Ovary (tissue), 9 donors: Measurements from ENCODE around the gene RPLP2. TPM values are rescaled to one million over a fixed set of nuclear protein-coding genes. Genes with fewer than 3 reads are reported as not detected.

Source experiments
- DNase-seq, 5 donors: peaks; one replicate each; pipeline ENCODE4 v3.0.0-alpha.2; 2019 to 2020
- H3K27ac ChIP-seq, 2 donors: fragments of 200-600 bp; one replicate each; pipeline versions ENCODE4 v1.5.1 to v1.8.0; 2019 to 2022
- H3K27me3 ChIP-seq: fragments of 200-600 bp; one replicate; pipeline ENCODE4 v1.8.0; 2022
- H3K36me3 ChIP-seq: fragments of 200-600 bp; sonication (generic); one replicate; pipeline ENCODE4 v1.5.1; 2019
- H3K4me1 ChIP-seq: one replicate; pipeline ENCODE4 v1.8.1; 2013; ENCODE audit warnings: mild to moderate bottlenecking, moderate library complexity; ENCODE audit not compliant: insufficient read depth
- H3K4me3 ChIP-seq: fragments of 200-600 bp; sonication (generic); one replicate; pipeline ENCODE4 v1.5.1; 2017
- H3K9me3 ChIP-seq, 2 donors: fragments of 200-600 bp in 1 of 2; sonication (generic) in 1 of 2; one replicate each; pipeline versions ENCODE4 v1.5.1 to v1.8.1; 2013 to 2019; ENCODE audit warnings: mild to moderate bottlenecking in 1 of 2, moderate library complexity in 1 of 2
- CTCF ChIP-seq, 3 donors: fragments of 450-650 bp in 2 of 3; fragments of 200-600 bp in 1 of 3; IDR thresholded peaks; one replicate each; pipeline versions ENCODE4 v1.5.1 to v1.8.0; 2016 to 2022; ENCODE audit warnings: antibody characterized with exemption in 3 of 3, mild to moderate bottlenecking in 1 of 3
- EP300 ChIP-seq: sonication (generic); formaldehyde crosslinking; IDR thresholded peaks from one replicate; pipeline ENCODE4 v1.6.1; 2017; ENCODE audit warnings: antibody characterized with exemption
- POLR2A ChIP-seq: fragments of 450-650 bp; IDR thresholded peaks from one replicate; pipeline ENCODE4 v1.6.1; 2017; ENCODE audit warnings: antibody characterized with exemption, mild to moderate bottlenecking, moderate library complexity
- WGBS, 3 donors: extraction: QIAGEN DNeasy Blood & Tissue Kit in 1 of 3; methylation state at CpG; one replicate each; pipeline versions ENCODE4 v1.1.5 to v1.1.7; 2013 to 2017; 5-methylcytosine and 5-hydroxymethylcytosine counted together
- intact Hi-C, 4 donors: fragments of 100-400 bp; cut with DNase I; formaldehyde crosslinking; loops; one replicate each; pipeline versions ENCODE4 v1.11.0 to v1.15.1; 2022 to 2023
- polyA plus RNA-seq, 2 donors: library from polyadenylated mRNA; stranded (reverse); fragments of 200-250 nt in 1 of 2; fragments of 350-450 nt in 1 of 2; fragmentation: Illumina TruSeq in 1 of 2; extraction: RNeasy Lipid Tissue Mini Kit (QIAGEN cat#74804) in 1 of 2; gene quantifications; one replicate each; pipeline ENCODE4 v1.2.3, GENCODE V29; 2013 to 2014
- total RNA-seq, 7 donors: library from RNA; depleted of rRNA in 2 of 7; stranded (reverse); fragments of >200 nt in 2 of 7; fragmentation: NEBNext Ultra II Directional in 3 of 7; extraction: Animal tissue kit (Norgen Biotek cat#: 25700) in 3 of 7; gene quantifications; one replicate each; pipeline versions ENCODE4 v1.1.0 to v1.2.4, GENCODE V29; 2016 to 2023
- donor health status: DM: no; HTN: no; CAD: no; lungs with moderate emphysema.
- donor health status: DM: no; HTN: no; CAD: no.
- donor health status: Bipolar disorder and iron deficiency.
- donor health status: DM: yes; HTN: yes; CAD: no.
- donor health status: DM: no; HTN: no; CAD: no.
- donor health status: DM: yes; HTN: yes; CAD: no.

Gene RPLP2
- total and polyA plus RNA-seq, 9 donors: 237 to 4,238 (median 2,804) TPM

- Histone ChIP-seq H3K27ac (no peak overlapping the region), H3K36me3 (no peaks in the 10 kb centered on the region), H3K4me1 (peaks cover 22% of the 10 kb centered on the region), H3K4me3 (no peak overlapping the region), H3K27me3 (no peaks in the 10 kb centered on the region), H3K9me3 (no peaks in the 10 kb centered on the region)
- WGBS, 3 donors: 83 to 89% (median 87%) methylated on average over 7 of the region's 7 CpGs
- no peak for DNase-seq
- TF ChIP-seq CTCF (IDR thresholded peaks at IDR 0.05) (no peak), POLR2A (no peak), EP300 (no peak)
- intact Hi-C loops: loop anchor here in 2 of 4 donors (5.0 to 10.0 kb wide), 3 partner anchors 149 to 199 kb away; no protein-coding TSS in a partner anchor
Measured at GRCh38 chr11:855330-855674, 45.5 kb downstream of the RPLP2 start.

GRCh38 chr11:855796-856195, 46.0 kb downstream of the RPLP2 start:
- H3K9me3 ChIP-seq: no peaks in the 10 kb centered on the region
- H3K27ac ChIP-seq: no peak overlapping the region
- H3K4me3 ChIP-seq: no peak overlapping the region
- no peaks in the 10 kb centered on the region for H3K36me3 ChIP-seq
- H3K4me1 ChIP-seq: peaks cover 17% of the 10 kb centered on the region
- no peaks in the 10 kb centered on the region for H3K27me3 ChIP-seq
- intact Hi-C loops: loop anchor here in 2 of 4 donors (5.0 to 10.0 kb wide), 3 partner anchors 149 to 199 kb away; no protein-coding TSS in a partner anchor
- TF ChIP-seq EP300 (no peak), POLR2A (no peak), CTCF (IDR thresholded peaks at IDR 0.05) (no peak)
- DNase-seq: no peak
- 62 to 85% (median 71%) methylated on average over 4 to 12 of the region's 12 CpGs for WGBS, 3 donors

GRCh38 chr11:856397-856796, 46.6 kb downstream of the RPLP2 start:
- DNase-seq: no peak
- TF ChIP-seq POLR2A: no peak
- TF ChIP-seq EP300: no peak
- intact Hi-C loops: loop anchor here in 2 of 4 donors (5.0 to 10.0 kb wide), 3 partner anchors 148 to 198 kb away; no protein-coding TSS in a partner anchor
- no peak overlapping the region for H3K4me3 ChIP-seq
- no peak overlapping the region for H3K27ac ChIP-seq
- no peaks in the 10 kb centered on the region for H3K9me3 ChIP-seq
- no peaks in the 10 kb centered on the region for H3K27me3 ChIP-seq
- peaks cover 12% of the 10 kb centered on the region for H3K4me1 ChIP-seq
- WGBS, 3 donors: 76 to 78% (median 76%) methylated on average over 6 to 8 of the region's 8 CpGs
- H3K36me3 ChIP-seq: no peaks in the 10 kb centered on the region

- no peak for DNase-seq
- peaks cover 12% of the 10 kb centered on the region for H3K4me1 ChIP-seq
- WGBS, 3 donors: 69 to 77% (median 72%) methylated on average over 27 of the region's 27 CpGs
- no peaks in the 10 kb centered on the region for H3K9me3 ChIP-seq
- no peaks in the 10 kb centered on the region for H3K27me3 ChIP-seq
- H3K4me3 ChIP-seq: no peak overlapping the region
- H3K36me3 ChIP-seq: no peaks in the 10 kb centered on the region
- intact Hi-C loops: loop anchor here in 2 of 4 donors (5.0 to 10.0 kb wide), 3 partner anchors 147 to 197 kb away; no protein-coding TSS in a partner anchor
- no peak overlapping the region for H3K27ac ChIP-seq
- no peak for TF ChIP-seq EP300
- no peak for TF ChIP-seq POLR2A
- TF ChIP-seq CTCF (IDR thresholded peaks at IDR 0.05): no peak
Measured at GRCh38 chr11:858053-858761, 48.4 kb downstream of the RPLP2 start.

- intact Hi-C loops: loop anchor here in 2 of 4 donors (5.0 to 10.0 kb wide), 3 partner anchors 146 to 196 kb away; no protein-coding TSS in a partner anchor
- peaks cover 12% of the 10 kb centered on the region for H3K4me1 ChIP-seq
- TF ChIP-seq CTCF (IDR thresholded peaks at IDR 0.05) (no peak), EP300 (no peak), POLR2A (no peak)
- WGBS, 3 donors: 45 to 62% (median 60%) methylated on average over 31 to 37 of the region's 37 CpGs
- no peak for DNase-seq
- H3K9me3 ChIP-seq: no peaks in the 10 kb centered on the region
- H3K27me3 ChIP-seq: no peaks in the 10 kb centered on the region
- H3K4me3 ChIP-seq: no peak overlapping the region
- no peak overlapping the region for H3K27ac ChIP-seq
- H3K36me3 ChIP-seq: no peaks in the 10 kb centered on the region
Measured at GRCh38 chr11:858762-859339, 49.1 kb downstream of the RPLP2 start.
